ENCODE measurements around the gene CCNC.

CCNC gene

GRCh38 chr6:99568103-99568933 lies at the start of gene CCNC:
CCNC (minus strand) TSS chr6:99568660; CDS start chr6:99568527, 133 bp downstream.
- peak; percentile 85 to 91 for DNase-seq

GRCh38 chr6:99617131-99617530 lies 48.7 kb upstream of the CCNC start:
- no peak for DNase-seq

- DNase-seq, result peak; percentile 68 to 78
These were observed 46.1 kb upstream of the CCNC start for GRCh38 chr6:99614430-99615186.

GRCh38 chr6:99613705-99614429 lies 45.4 kb upstream of the CCNC start:
- DNase-seq, result peak; percentile 57 to 66

GRCh38 chr6:99613409-99613704 lies 44.9 kb upstream of the CCNC start:
- DNase-seq, result peak; percentile 57 to 66

- DNase-seq, result peak; percentile 18 to 68
These were observed 44.3 kb upstream of the CCNC start for GRCh38 chr6:99612551-99613408.

- no peak for DNase-seq
These were observed 42.7 kb upstream of the CCNC start for GRCh38 chr6:99611148-99611547.

GRCh38 chr6:99609905-99610489 lies 41.5 kb upstream of the CCNC start:
- no peak for DNase-seq

- DNase-seq, result no peak
These were observed 40.5 kb upstream of the CCNC start for GRCh38 chr6:99608886-99609482.

GRCh38 chr6:99608059-99608885 lies 39.8 kb upstream of the CCNC start:
- DNase-seq, result no peak

- DNase-seq, result no peak
These were observed 39.1 kb upstream of the CCNC start for GRCh38 chr6:99607416-99608036.

GRCh38 chr6:99606656-99607415 lies 38.4 kb upstream of the CCNC start, which contains the start of gene PRDM13:
PRDM13 (plus strand) TSS chr6:99606833; CDS start chr6:99607035, 202 bp downstream.
- no peak for DNase-seq

- DNase-seq, result no peak
These were observed 37.6 kb upstream of the CCNC start for GRCh38 chr6:99605911-99606655.

GRCh38 chr6:99605074-99605734 lies 36.7 kb upstream of the CCNC start:
- DNase-seq, result no peak

- DNase-seq, result no peak
These were observed 36.0 kb upstream of the CCNC start for GRCh38 chr6:99604166-99605073.

- no peak for DNase-seq
These were observed 35.1 kb upstream of the CCNC start for GRCh38 chr6:99603421-99604165.
